Stomach (tissue), 4 donors: ENCODE results near the gene CELF6.
A peak's percentile ranks its signal among the peaks of the same experiment; 100 is the strongest.

Source experiments
- EP300 ChIP-seq: sonication (generic); formaldehyde crosslinking; IDR thresholded peaks from one replicate; pipeline ENCODE4 v1.6.1; 2017; ENCODE audit warnings: antibody characterized with exemption
- POLR2A ChIP-seq, 4 donors: fragments of 450-650 bp; IDR thresholded peaks; one replicate each; pipeline ENCODE4 v1.6.1; 2016; ENCODE audit warnings: antibody characterized with exemption in 4 of 4, control low read depth in 2 of 4, mild to moderate bottlenecking in 1 of 4, moderate library complexity in 1 of 4
- POLR2AphosphoS5 ChIP-seq, 3 donors: sonication (generic); formaldehyde crosslinking; IDR thresholded peaks; one replicate each; pipeline ENCODE4 v1.6.1; 2016; ENCODE audit warnings: antibody characterized with exemption in 3 of 3
- TF ChIP-seq, protein P1 (sequence below), 7 experiments: fragments of 450-650 bp in 4 of 7; fragments of 200-600 bp in 3 of 7; sonication (generic) in 3 of 7; IDR thresholded peaks; one replicate each; pipeline ENCODE4 v1.5.1; 2016 to 2019; ENCODE audit warnings: antibody characterized with exemption in 7 of 7, control low read depth in 2 of 7, mild to moderate bottlenecking in 1 of 7

GRCh38 chr15:72237029-72237852 lies 82.7 kb downstream of the CELF6 start:
- TF ChIP-seq, protein P1, sequence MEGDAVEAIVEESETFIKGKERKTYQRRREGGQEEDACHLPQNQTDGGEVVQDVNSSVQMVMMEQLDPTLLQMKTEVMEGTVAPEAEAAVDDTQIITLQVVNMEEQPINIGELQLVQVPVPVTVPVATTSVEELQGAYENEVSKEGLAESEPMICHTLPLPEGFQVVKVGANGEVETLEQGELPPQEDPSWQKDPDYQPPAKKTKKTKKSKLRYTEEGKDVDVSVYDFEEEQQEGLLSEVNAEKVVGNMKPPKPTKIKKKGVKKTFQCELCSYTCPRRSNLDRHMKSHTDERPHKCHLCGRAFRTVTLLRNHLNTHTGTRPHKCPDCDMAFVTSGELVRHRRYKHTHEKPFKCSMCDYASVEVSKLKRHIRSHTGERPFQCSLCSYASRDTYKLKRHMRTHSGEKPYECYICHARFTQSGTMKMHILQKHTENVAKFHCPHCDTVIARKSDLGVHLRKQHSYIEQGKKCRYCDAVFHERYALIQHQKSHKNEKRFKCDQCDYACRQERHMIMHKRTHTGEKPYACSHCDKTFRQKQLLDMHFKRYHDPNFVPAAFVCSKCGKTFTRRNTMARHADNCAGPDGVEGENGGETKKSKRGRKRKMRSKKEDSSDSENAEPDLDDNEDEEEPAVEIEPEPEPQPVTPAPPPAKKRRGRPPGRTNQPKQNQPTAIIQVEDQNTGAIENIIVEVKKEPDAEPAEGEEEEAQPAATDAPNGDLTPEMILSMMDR (IDR thresholded peaks at IDR 0.05): no peak
- TF ChIP-seq EP300 (no peak), POLR2AphosphoS5 (IDR thresholded peaks at IDR 0.05) (peak in 2 of 3 donors; percentile 69 to 85), POLR2A (IDR thresholded peaks at IDR 0.05) (no peak)
